HCT116 (cell line): ENCODE measurements around the gene TMEM238. TPM values are rescaled to one million over a fixed set of nuclear protein-coding genes. Genes with fewer than 3 reads are reported as not detected.
A peak's percentile ranks its signal among the peaks of the same experiment; 100 is the strongest.

Experiments
- ATAC-seq: fragments of 200-7000 bp; cut with Tn5 transposase; 2 replicates; pipeline ENCODE4 v1.9.1; 2020; ENCODE audit warnings: mild to moderate bottlenecking, moderate library complexity
- BruUV-seq: library from RNA; stranded (reverse); fragments of 400-500 nt; replicated peaks from 2 replicates; lab custom pipeline; 2021; lab: Mats Ljungman, UMichigan
- CTCF ChIA-PET: fragments of 300-600 bp; sonication (Branson Sonifier 250); formaldehyde crosslinking; loops from one replicate; lab custom pipeline; 2021; ENCODE audit warnings: antibody characterized with exemption; lab: Charles Lee
- POLR2A ChIA-PET: fragments of 300-600, 350-600 bp; sonication (Branson Sonifier 250); formaldehyde crosslinking; loops from one replicate; lab custom pipeline; 2021; ENCODE audit warnings: antibody characterized with exemption; lab: Charles Lee
- RAD21 ChIA-PET, 2 experiments: fragments of 300-600 bp; sonication (Branson Sonifier 250); formaldehyde crosslinking; loops; one replicate each; lab custom pipeline; 2023; ENCODE audit warnings: low total read pairs in 2 of 2; ENCODE audit not compliant: uncharacterized antibody in 2 of 2, unreplicated experiment in 2 of 2, low non-redundant PET in 1 of 2; lab: Charles Lee
- DNase-seq: peaks from one replicate; pipeline ENCODE4 v3.0.0-alpha.2; 2010; ENCODE audit warnings: low read depth, low spot score
- H2AFZ ChIP-seq: fragments of 200-600 bp; shearing (Covaris generic), sonication (generic); 2 replicates; pipeline ENCODE4 v1.6.1; 2017; ENCODE audit warnings: low read depth, mixed run types, mixed read lengths, antibody characterized with exemption, low read length; ENCODE audit not compliant: poor library complexity, severe bottlenecking
- H3K27ac ChIP-seq: 2 replicates; pipeline ENCODE4 v1.5.1; 2012; ENCODE audit warnings: low read depth, low read length
- H3K27me3 ChIP-seq: fragments of 200-600 bp; sonication (generic); 2 replicates; pipeline ENCODE4 v1.6.1; 2016; ENCODE audit warnings: mixed run types, low read length, mixed read lengths; ENCODE audit not compliant: insufficient read depth
- H3K36me3 ChIP-seq, 2 experiments: fragments of 200-500 bp in 1 of 2; fragments of 200-600 bp in 1 of 2; sonication (Bioruptor generic) in 1 of 2; sonication (generic) in 1 of 2; 2 replicates each; pipeline versions ENCODE4 v1.5.1 to v1.6.1; 2014 to 2016; ENCODE audit warnings: low read length in 2 of 2, inconsistent platforms in 1 of 2, mixed read lengths in 1 of 2, mixed run types in 1 of 2; ENCODE audit not compliant: insufficient read depth in 2 of 2, control insufficient read depth in 1 of 2
- H3K4me1 ChIP-seq, 2 experiments: fragments of 200-600 bp in 1 of 2; sonication (generic) in 1 of 2; 2 replicates each; pipeline versions ENCODE4 v1.5.1 to v1.6.1; 2012 to 2017; ENCODE audit warnings: low read length in 2 of 2, inconsistent platforms in 1 of 2, mild to moderate bottlenecking in 1 of 2, mixed read lengths in 1 of 2, mixed run types in 1 of 2, moderate library complexity in 1 of 2; ENCODE audit not compliant: insufficient read depth in 2 of 2, control insufficient read depth in 1 of 2
- H3K4me2 ChIP-seq: fragments of 200-600 bp; sonication (generic); 2 replicates; pipeline ENCODE4 v1.6.1; 2017; ENCODE audit warnings: mixed run types, low read length, mixed read lengths
- H3K4me3 ChIP-seq, 2 experiments: fragments of 200-600 bp in 1 of 2; sonication (generic) in 1 of 2; replicated peaks in 1 of 2; 2 replicates each; pipeline ENCODE4 v1.5.1; 2011 to 2016; ENCODE audit warnings: low read length in 2 of 2, control low read depth in 1 of 2, low read depth in 1 of 2, mild to moderate bottlenecking in 1 of 2, mixed read lengths in 1 of 2, mixed run types in 1 of 2
- H3K79me2 ChIP-seq: fragments of 200-600 bp; sonication (generic); 2 replicates; pipeline ENCODE4 v1.6.1; 2017; ENCODE audit warnings: mild to moderate bottlenecking, mixed run types, low read length, moderate library complexity, mixed read lengths; ENCODE audit not compliant: insufficient read depth
- H3K9ac ChIP-seq: fragments of 200-600 bp; sonication (generic); 2 replicates; pipeline ENCODE4 v1.6.1; 2016; ENCODE audit warnings: low read length, mixed read lengths
- H3K9me2 ChIP-seq: fragments of 200-600 bp; sonication (generic), shearing (Covaris generic); 2 replicates; pipeline ENCODE4 v1.6.1; 2017; ENCODE audit warnings: mixed run types, mild to moderate bottlenecking, moderate library complexity; ENCODE audit not compliant: insufficient read depth
- H3K9me3 ChIP-seq, 2 experiments: fragments of 200-500 bp in 1 of 2; fragments of 200-600 bp in 1 of 2; sonication (Bioruptor generic) in 1 of 2; sonication (generic) in 1 of 2; 2 replicates each; pipeline ENCODE4 v1.6.1; 2014 to 2017; ENCODE audit warnings: low read length in 2 of 2, mixed read lengths in 2 of 2, inconsistent platforms in 1 of 2, low read depth in 1 of 2, mild to moderate bottlenecking in 1 of 2, mixed run types in 1 of 2, moderate library complexity in 1 of 2; ENCODE audit not compliant: control insufficient read depth in 1 of 2, insufficient read depth in 1 of 2
- H4K20me1 ChIP-seq: fragments of 200-600 bp; sonication (generic), shearing (Covaris generic); 2 replicates; pipeline ENCODE4 v1.6.1; 2017; ENCODE audit warnings: mixed run types, mild to moderate bottlenecking, moderate library complexity; ENCODE audit not compliant: insufficient read depth
- CEBPB ChIP-seq: IDR thresholded peaks from 2 replicates; pipeline ENCODE4 v1.6.1; 2012; ENCODE audit warnings: low read depth
- EGR1 ChIP-seq: IDR thresholded peaks from 2 replicates; pipeline ENCODE4 v1.6.1; 2012; ENCODE audit warnings: low read depth
- ELF1 ChIP-seq: IDR thresholded peaks from 2 replicates; pipeline ENCODE4 v1.6.1; 2012; ENCODE audit warnings: low read depth, borderline replicate concordance
- EZH2phosphoT487 ChIP-seq: fragments of 200-600 bp; IDR thresholded peaks from 2 replicates; pipeline ENCODE4 v1.6.1; 2018; ENCODE audit warnings: antibody characterized with exemption, borderline replicate concordance
- POLR2AphosphoS5 ChIP-seq: IDR thresholded peaks from 2 replicates; pipeline ENCODE4 v1.6.1; 2011; ENCODE audit warnings: mild to moderate bottlenecking, low read depth, low read length, moderate library complexity
- SP1 ChIP-seq: IDR thresholded peaks from 2 replicates; pipeline ENCODE4 v1.6.1; 2012; ENCODE audit warnings: low read depth
- TCF7L2 ChIP-seq: IDR thresholded peaks from 2 replicates; pipeline ENCODE4 v1.7.0; 2011; ENCODE audit warnings: borderline replicate concordance, inconsistent platforms; ENCODE audit not compliant: insufficient read depth, insufficient read length; ENCODE audit errors: extremely low read depth
- YY1 ChIP-seq: IDR thresholded peaks from 2 replicates; pipeline ENCODE4 v1.6.1; 2011; ENCODE audit warnings: low read length, low read depth, moderate library complexity, mild to moderate bottlenecking; ENCODE audit not compliant: insufficient replicate concordance; ENCODE audit errors: extremely low read depth
- ZFX ChIP-seq: fragments of 450-650 bp; IDR thresholded peaks from 2 replicates; pipeline ENCODE4 v1.6.1; 2017
- intact Hi-C: fragments of 100-400 bp; cut with micrococcal nuclease; formaldehyde crosslinking; loops from 2 replicates; pipeline ENCODE4 v1.10.0; 2022
- total RNA-seq: library from RNA; stranded (reverse); gene quantifications from one replicate; pipeline ENCODE4 v1.2.1, GENCODE V29; 2021; ENCODE audit not compliant: unreplicated experiment
- TF ChIP-seq, protein P1 (sequence below): IDR thresholded peaks from 2 replicates; pipeline ENCODE4 v1.6.1; 2011; ENCODE audit warnings: mild to moderate bottlenecking, low read length, moderate library complexity; ENCODE audit not compliant: insufficient replicate concordance; ENCODE audit errors: extremely low read depth
- TF ChIP-seq, protein P2 (sequence below), 3 experiments: fragments of 200-600 bp in 1 of 3; sonication (generic) in 1 of 3; IDR thresholded peaks in 2 of 3; conservative IDR thresholded peaks in 1 of 3; 2 replicates each; pipeline ENCODE4 v1.5.1; 2012 to 2017; ENCODE audit warnings: low read depth in 2 of 3, low read length in 2 of 3, antibody characterized with exemption in 1 of 3, borderline replicate concordance in 1 of 3, control low read depth in 1 of 3, mild to moderate bottlenecking in 1 of 3, mixed read lengths in 1 of 3, mixed run types in 1 of 3, moderate library complexity in 1 of 3; ENCODE audit not compliant: insufficient read depth in 1 of 3
- TF ChIP-seq, protein P3 (sequence below): IDR thresholded peaks from 2 replicates; pipeline ENCODE4 v1.6.1; 2012

The TMEM238 gene
- total RNA-seq, 1 experiment from 2014 or later: 21.0 TPM

DNA sequence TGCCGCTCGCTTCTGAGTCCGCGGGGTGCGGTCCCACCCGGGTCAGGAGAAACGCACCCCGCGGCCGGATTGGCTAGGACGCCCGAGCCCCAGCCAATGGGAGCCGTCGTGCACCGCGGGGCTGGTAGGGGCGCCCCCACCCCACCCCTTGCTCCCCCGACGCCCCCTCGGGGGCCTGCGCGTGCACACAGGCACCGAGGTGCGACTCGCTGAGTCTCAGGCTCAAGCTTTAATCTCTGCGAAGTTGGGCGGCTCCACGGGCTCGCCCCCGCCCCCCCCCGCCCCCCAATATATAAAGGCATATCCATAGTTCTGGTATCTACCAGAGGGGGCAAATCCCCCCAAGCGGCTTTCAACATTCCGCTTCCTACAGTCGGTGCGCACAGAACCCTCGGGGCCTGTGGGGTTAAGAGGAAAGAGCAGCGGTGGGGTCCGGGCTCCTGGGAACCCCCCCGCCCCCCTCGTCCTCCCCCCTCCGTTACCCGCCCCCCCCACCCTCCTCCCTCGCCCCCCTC lies 29.3 kb downstream of the TMEM238 start, which contains the start of gene COX6B2:
Gene COX6B2, minus strand, starts transcription at position 22 of the 515 bp plus-strand sequence. CDS start 198 bp downstream, outside the sequence.
- BruUV-seq: no TSS peak
- peak within 1 kb of the TSS; percentile 92 for H3K4me2 ChIP-seq

More for the DNA sequence above, 29.3 kb downstream of the TMEM238 start, which contains the start of gene COX6B2:
- H3K27ac ChIP-seq: peak within 1 kb of the TSS; percentile 36; the same call in 1 of the 2 replicates
- no peaks in the 10 kb centered on the region for H3K79me2 ChIP-seq
- no peaks in the 10 kb centered on the region for H3K27me3 ChIP-seq
- H3K4me1 ChIP-seq: peaks cover 2 to 42% of the 10 kb centered on the region in 2 experiments; a peak in 3 of 4 replicates
- ChIA-PET RAD21 (no interaction called here), CTCF (no interaction called here), POLR2A (no interaction called here)
- intact Hi-C loops: no loop called here
- ATAC-seq (0 out of 2 replicates have a peak, but pooled peaks have one; percentile 6), DNase-seq (no peak)
- peak within 1 kb of the TSS; percentile 59 for H3K9ac ChIP-seq
- TF ChIP-seq EGR1 (no peak), CEBPB (no peak), EZH2phosphoT487 (no peak), ELF1 (no peak), SP1 (no peak), TCF7L2 (no peak), ZFX (no peak), POLR2AphosphoS5 (no peak), YY1 (no peak)
- TF ChIP-seq, protein P1, sequence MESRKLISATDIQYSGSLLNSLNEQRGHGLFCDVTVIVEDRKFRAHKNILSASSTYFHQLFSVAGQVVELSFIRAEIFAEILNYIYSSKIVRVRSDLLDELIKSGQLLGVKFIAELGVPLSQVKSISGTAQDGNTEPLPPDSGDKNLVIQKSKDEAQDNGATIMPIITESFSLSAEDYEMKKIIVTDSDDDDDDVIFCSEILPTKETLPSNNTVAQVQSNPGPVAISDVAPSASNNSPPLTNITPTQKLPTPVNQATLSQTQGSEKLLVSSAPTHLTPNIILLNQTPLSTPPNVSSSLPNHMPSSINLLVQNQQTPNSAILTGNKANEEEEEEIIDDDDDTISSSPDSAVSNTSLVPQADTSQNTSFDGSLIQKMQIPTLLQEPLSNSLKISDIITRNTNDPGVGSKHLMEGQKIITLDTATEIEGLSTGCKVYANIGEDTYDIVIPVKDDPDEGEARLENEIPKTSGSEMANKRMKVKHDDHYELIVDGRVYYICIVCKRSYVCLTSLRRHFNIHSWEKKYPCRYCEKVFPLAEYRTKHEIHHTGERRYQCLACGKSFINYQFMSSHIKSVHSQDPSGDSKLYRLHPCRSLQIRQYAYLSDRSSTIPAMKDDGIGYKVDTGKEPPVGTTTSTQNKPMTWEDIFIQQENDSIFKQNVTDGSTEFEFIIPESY: no peak
- TF ChIP-seq, protein P2, sequence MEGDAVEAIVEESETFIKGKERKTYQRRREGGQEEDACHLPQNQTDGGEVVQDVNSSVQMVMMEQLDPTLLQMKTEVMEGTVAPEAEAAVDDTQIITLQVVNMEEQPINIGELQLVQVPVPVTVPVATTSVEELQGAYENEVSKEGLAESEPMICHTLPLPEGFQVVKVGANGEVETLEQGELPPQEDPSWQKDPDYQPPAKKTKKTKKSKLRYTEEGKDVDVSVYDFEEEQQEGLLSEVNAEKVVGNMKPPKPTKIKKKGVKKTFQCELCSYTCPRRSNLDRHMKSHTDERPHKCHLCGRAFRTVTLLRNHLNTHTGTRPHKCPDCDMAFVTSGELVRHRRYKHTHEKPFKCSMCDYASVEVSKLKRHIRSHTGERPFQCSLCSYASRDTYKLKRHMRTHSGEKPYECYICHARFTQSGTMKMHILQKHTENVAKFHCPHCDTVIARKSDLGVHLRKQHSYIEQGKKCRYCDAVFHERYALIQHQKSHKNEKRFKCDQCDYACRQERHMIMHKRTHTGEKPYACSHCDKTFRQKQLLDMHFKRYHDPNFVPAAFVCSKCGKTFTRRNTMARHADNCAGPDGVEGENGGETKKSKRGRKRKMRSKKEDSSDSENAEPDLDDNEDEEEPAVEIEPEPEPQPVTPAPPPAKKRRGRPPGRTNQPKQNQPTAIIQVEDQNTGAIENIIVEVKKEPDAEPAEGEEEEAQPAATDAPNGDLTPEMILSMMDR (IDR thresholded peaks at IDR 0.05 in 2 of 3, conservative IDR thresholded peaks at IDR 0.05 in 1 of 3; ENCODE audit: borderline replicate concordance in 1 of 3, insufficient read depth in 1 of 3, low read depth in 2 of 3, low read length in 2 of 3): no peak
- TF ChIP-seq, protein P3, sequence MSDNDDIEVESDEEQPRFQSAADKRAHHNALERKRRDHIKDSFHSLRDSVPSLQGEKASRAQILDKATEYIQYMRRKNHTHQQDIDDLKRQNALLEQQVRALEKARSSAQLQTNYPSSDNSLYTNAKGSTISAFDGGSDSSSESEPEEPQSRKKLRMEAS: no peak
- H3K9me2 ChIP-seq: no peaks in the 10 kb centered on the region
- H3K9me3 ChIP-seq: no peaks in the 10 kb centered on the region
- no peaks in the 10 kb centered on the region for H3K36me3 ChIP-seq
- peak within 1 kb of the TSS; percentile 61 for H2AFZ ChIP-seq
- no peaks in the 10 kb centered on the region for H4K20me1 ChIP-seq
- H3K4me3 ChIP-seq: peak within 1 kb of the TSS; percentile 46 to 61
